Measurements from ENCODE around the gene WNT2B.

DNA sequence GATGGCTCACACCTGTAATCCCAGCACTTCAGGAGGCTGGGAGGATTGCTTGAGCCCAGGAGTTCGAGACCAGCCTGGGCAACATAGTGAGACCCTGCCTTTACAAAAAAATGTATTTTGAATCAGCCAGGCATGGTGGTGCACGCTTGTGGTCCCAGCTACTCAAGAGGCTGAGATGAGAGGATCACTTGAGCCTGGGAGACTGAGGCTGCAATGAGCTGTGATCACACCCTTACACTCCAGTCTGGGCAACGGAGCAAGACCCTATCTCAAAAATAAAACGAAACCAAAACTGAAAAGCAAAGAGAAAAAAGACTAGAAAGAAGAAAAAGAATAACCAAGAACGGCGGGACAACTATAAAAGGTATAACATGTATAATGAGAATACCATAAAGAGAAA lies 15.4 kb upstream of the WNT2B start:
- TF ChIP-seq, protein P1, sequence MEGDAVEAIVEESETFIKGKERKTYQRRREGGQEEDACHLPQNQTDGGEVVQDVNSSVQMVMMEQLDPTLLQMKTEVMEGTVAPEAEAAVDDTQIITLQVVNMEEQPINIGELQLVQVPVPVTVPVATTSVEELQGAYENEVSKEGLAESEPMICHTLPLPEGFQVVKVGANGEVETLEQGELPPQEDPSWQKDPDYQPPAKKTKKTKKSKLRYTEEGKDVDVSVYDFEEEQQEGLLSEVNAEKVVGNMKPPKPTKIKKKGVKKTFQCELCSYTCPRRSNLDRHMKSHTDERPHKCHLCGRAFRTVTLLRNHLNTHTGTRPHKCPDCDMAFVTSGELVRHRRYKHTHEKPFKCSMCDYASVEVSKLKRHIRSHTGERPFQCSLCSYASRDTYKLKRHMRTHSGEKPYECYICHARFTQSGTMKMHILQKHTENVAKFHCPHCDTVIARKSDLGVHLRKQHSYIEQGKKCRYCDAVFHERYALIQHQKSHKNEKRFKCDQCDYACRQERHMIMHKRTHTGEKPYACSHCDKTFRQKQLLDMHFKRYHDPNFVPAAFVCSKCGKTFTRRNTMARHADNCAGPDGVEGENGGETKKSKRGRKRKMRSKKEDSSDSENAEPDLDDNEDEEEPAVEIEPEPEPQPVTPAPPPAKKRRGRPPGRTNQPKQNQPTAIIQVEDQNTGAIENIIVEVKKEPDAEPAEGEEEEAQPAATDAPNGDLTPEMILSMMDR (IDR thresholded peaks at IDR 0.05) = no peak
- no peak for TF ChIP-seq POLR2A (IDR thresholded peaks at IDR 0.05)

All from Peyer's patch (tissue), 4 donors.